GM20000 (cell line): ENCODE results near the gene GPD2.

ENCODE experiments used
- DNase-seq: peaks from one replicate; pipeline ENCODE4 v3.0.0; 2012; ENCODE audit warnings: low spot score
- CTCF ChIP-seq: IDR thresholded peaks from 2 replicates; pipeline ENCODE4 v1.5.1; 2012; ENCODE audit warnings: mild to moderate bottlenecking, control low read depth; ENCODE audit errors: extremely low read depth, missing control alignments

GPD2 gene

GRCh38 chr2:156435718-156436496 lies at the start of gene GPD2:
GPD2 (plus strand) TSS chr2:156436379; CDS start chr2:156476106, 39,727 bp downstream.
- no peak for TF ChIP-seq CTCF
- DNase-seq: peak; percentile 78

- no peak for DNase-seq
- no peak for TF ChIP-seq CTCF
Observed at GRCh38 chr2:156394033-156394741, 42.0 kb upstream of the GPD2 start.

- peak; percentile 68 for DNase-seq
- TF ChIP-seq CTCF: no peak
Observed at GRCh38 chr2:156396126-156396525, 40.1 kb upstream of the GPD2 start.

- TF ChIP-seq CTCF: no peak
- DNase-seq: no peak
Observed at GRCh38 chr2:156397229-156397628, 39.0 kb upstream of the GPD2 start.

- no peak for TF ChIP-seq CTCF
- DNase-seq: no peak
Observed at GRCh38 chr2:156398176-156398575, 38.0 kb upstream of the GPD2 start.

GRCh38 chr2:156399224-156399949 lies 36.8 kb upstream of the GPD2 start:
- DNase-seq: no peak
- no peak for TF ChIP-seq CTCF
